HEK293 (cell line): ENCODE measurements around the gene MGA.

Experiments
- CTCF ChIA-PET: fragments of 350-600 bp; formaldehyde crosslinking; extraction: SDS; loops from one replicate; lab custom pipeline; 2021; ENCODE audit warnings: antibody characterized with exemption; lab: Yijun Ruan, JAX
- POLR2A ChIA-PET: fragments of 300-600 bp; formaldehyde crosslinking; extraction: SDS; loops from one replicate; lab custom pipeline; 2020; ENCODE audit warnings: antibody characterized with exemption, inconsistent platforms; lab: Yijun Ruan, JAX
- H3K27ac ChIP-seq: fragments of 200-500 bp; sonication (Bioruptor generic); 2 replicates; pipeline ENCODE4 v1.5.1; 2014; ENCODE audit warnings: low read depth, low read length, control low read depth, inconsistent platforms; ENCODE audit errors: extremely low read depth
- H3K36me3 ChIP-seq, 2 experiments: fragments of 200-500 bp in 1 of 2; sonication (Bioruptor generic) in 1 of 2; 1 replicate in 1 of 2; 2 replicates in 1 of 2; pipeline ENCODE4 v1.5.1; 2014 to 2017; ENCODE audit warnings: inconsistent platforms in 2 of 2, low read length in 2 of 2; ENCODE audit not compliant: control insufficient read depth in 2 of 2, insufficient read depth in 1 of 2
- H3K4me1 ChIP-seq: fragments of 200-500 bp; sonication (Bioruptor generic); 2 replicates; pipeline ENCODE4 v1.5.1; 2014; ENCODE audit warnings: mild to moderate bottlenecking, low read length, inconsistent platforms; ENCODE audit not compliant: control insufficient read depth, insufficient read depth
- H3K4me3 ChIP-seq: 2 replicates; pipeline ENCODE4 v1.5.1; 2011; ENCODE audit warnings: low read depth, mild to moderate bottlenecking, control low read depth, low read length, moderate library complexity
- H3K9me3 ChIP-seq: fragments of 200-500 bp; sonication (Bioruptor generic); 2 replicates; pipeline ENCODE4 v1.5.1; 2014; ENCODE audit warnings: low read depth, low read length, inconsistent platforms; ENCODE audit not compliant: control insufficient read depth, insufficient read depth
- ELK4 ChIP-seq: IDR thresholded peaks from 2 replicates; pipeline ENCODE4 v1.6.1; 2011; ENCODE audit warnings: mild to moderate bottlenecking, low read depth, low read length, borderline replicate concordance
- FEZF1 ChIP-seq: fragments of 450-650 bp; formaldehyde crosslinking; IDR thresholded peaks from 2 replicates; pipeline ENCODE4 v1.5.1; 2016; ENCODE audit warnings: missing biosample characterization, missing genetic modification characterization
- INSM2 ChIP-seq: fragments of 450-650 bp; formaldehyde crosslinking; IDR thresholded peaks from 2 replicates; pipeline ENCODE4 v1.5.1; 2016; ENCODE audit warnings: missing biosample characterization, missing genetic modification characterization
- KLF1 ChIP-seq: fragments of 450-650 bp; formaldehyde crosslinking; IDR thresholded peaks from 2 replicates; pipeline ENCODE4 v1.5.1; 2016; ENCODE audit warnings: missing biosample characterization, missing genetic modification characterization
- KLF8 ChIP-seq: fragments of 450-650 bp; formaldehyde crosslinking; IDR thresholded peaks from 2 replicates; pipeline ENCODE4 v1.5.1; 2016; ENCODE audit warnings: missing biosample characterization, missing genetic modification characterization
- SETDB1 ChIP-seq: IDR thresholded peaks from one replicate; pipeline ENCODE4 v1.6.1; 2017; ENCODE audit warnings: mild to moderate bottlenecking, low read length, moderate library complexity, mixed read lengths; ENCODE audit not compliant: insufficient read length
- SP2 ChIP-seq: fragments of 450-650 bp; formaldehyde crosslinking; IDR thresholded peaks from 2 replicates; pipeline ENCODE4 v1.5.1; 2016; ENCODE audit warnings: missing biosample characterization, missing genetic modification characterization
- YY2 ChIP-seq: fragments of 450-650 bp; formaldehyde crosslinking; IDR thresholded peaks from 2 replicates; pipeline ENCODE4 v1.5.1; 2016; ENCODE audit warnings: missing biosample characterization, missing genetic modification characterization
- ZFP69B ChIP-seq: fragments of 450-650 bp; formaldehyde crosslinking; IDR thresholded peaks from 2 replicates; pipeline ENCODE4 v1.5.1; 2016; ENCODE audit warnings: missing biosample characterization, missing genetic modification characterization
- ZNF140 ChIP-seq: fragments of 450-650 bp; formaldehyde crosslinking; IDR thresholded peaks from 2 replicates; pipeline ENCODE4 v1.5.1; 2016; ENCODE audit warnings: missing biosample characterization, missing genetic modification characterization
- ZNF146 ChIP-seq: fragments of 450-650 bp; formaldehyde crosslinking; IDR thresholded peaks from 2 replicates; pipeline ENCODE4 v1.5.1; 2016; ENCODE audit warnings: missing biosample characterization, missing genetic modification characterization
- ZNF174 ChIP-seq: fragments of 450-650 bp; formaldehyde crosslinking; IDR thresholded peaks from 2 replicates; pipeline ENCODE4 v1.5.0; 2017; ENCODE audit warnings: missing biosample characterization, mild to moderate bottlenecking, missing genetic modification characterization
- ZNF26 ChIP-seq: fragments of 450-650 bp; formaldehyde crosslinking; IDR thresholded peaks from 2 replicates; pipeline ENCODE4 v1.5.1; 2016; ENCODE audit warnings: missing biosample characterization, missing genetic modification characterization
- ZNF510 ChIP-seq: fragments of 450-650 bp; formaldehyde crosslinking; IDR thresholded peaks from 2 replicates; pipeline ENCODE4 v1.5.1; 2018; ENCODE audit warnings: mild to moderate bottlenecking, missing genetic modification characterization, missing biosample characterization; ENCODE audit not compliant: insufficient replicate concordance
- ZNF529 ChIP-seq: fragments of 450-650 bp; formaldehyde crosslinking; IDR thresholded peaks from 2 replicates; pipeline ENCODE4 v1.5.1; 2017; ENCODE audit warnings: missing genetic modification characterization, missing biosample characterization; ENCODE audit not compliant: insufficient replicate concordance
- ZNF558 ChIP-seq: fragments of 450-650 bp; formaldehyde crosslinking; IDR thresholded peaks from 2 replicates; pipeline ENCODE4 v1.5.1; 2016; ENCODE audit warnings: missing biosample characterization, missing genetic modification characterization
- ZNF561 ChIP-seq: fragments of 450-650 bp; IDR thresholded peaks from 2 replicates; pipeline ENCODE4 v1.5.1; 2018; ENCODE audit warnings: missing biosample characterization, missing genetic modification characterization, borderline replicate concordance
- ZNF623 ChIP-seq: fragments of 450-650 bp; formaldehyde crosslinking; IDR thresholded peaks from 2 replicates; pipeline ENCODE4 v1.5.1; 2016; ENCODE audit warnings: missing biosample characterization, missing genetic modification characterization
- ZNF660 ChIP-seq: fragments of 450-650 bp; IDR thresholded peaks from 2 replicates; pipeline ENCODE4 v1.5.1; 2018; ENCODE audit warnings: missing biosample characterization, mild to moderate bottlenecking, missing genetic modification characterization
- ZNF670 ChIP-seq: fragments of 450-650 bp; formaldehyde crosslinking; IDR thresholded peaks from 2 replicates; pipeline ENCODE4 v1.5.1; 2016; ENCODE audit warnings: missing biosample characterization, missing genetic modification characterization, low read depth
- ZNF768 ChIP-seq: fragments of 450-650 bp; formaldehyde crosslinking; IDR thresholded peaks from 2 replicates; pipeline ENCODE4 v1.5.1; 2018; ENCODE audit warnings: missing biosample characterization, mild to moderate bottlenecking, missing genetic modification characterization
- ZNF830 ChIP-seq: fragments of 450-650 bp; IDR thresholded peaks from 2 replicates; pipeline ENCODE4 v1.5.0; 2018; ENCODE audit warnings: missing biosample characterization, missing genetic modification characterization, low read depth, mild to moderate bottlenecking, moderate library complexity
- ZSCAN4 ChIP-seq: fragments of 450-650 bp; formaldehyde crosslinking; IDR thresholded peaks from 2 replicates; pipeline ENCODE4 v1.5.1; 2017; ENCODE audit warnings: missing biosample characterization, missing genetic modification characterization

The MGA gene

GRCh38 chr15:41814534-41814933, 154.3 kb downstream of the MGA start:
- H3K36me3 ChIP-seq = peaks cover 0 to 39% of the 10 kb centered on the region in 2 experiments; a peak in 1 of 3 replicates
- TF ChIP-seq KLF8 (tag by site-specific recombination) = no peak
- no peak for TF ChIP-seq ZFP69B (tag by site-specific recombination)
- ChIA-PET POLR2A (no interaction called here), CTCF (interaction anchor here (0.6 to 6.5 kb wide), 2 partner anchors 22 to 40 kb away, joined by 3 to 100 read pairs; partner anchors contain the start of gene MAPKBP1)
- H3K4me1 ChIP-seq = no peaks in the 10 kb centered on the region
- no peaks in the 10 kb centered on the region for H3K9me3 ChIP-seq
- H3K4me3 ChIP-seq = no peak overlapping the region
- H3K27ac ChIP-seq = no peak overlapping the region

GRCh38 chr15:41816788-41817187, 156.6 kb downstream of the MGA start:
- ChIA-PET POLR2A (no interaction called here), CTCF (interaction anchor here (0.5 to 0.7 kb wide), 2 partner anchors 8 to 32 kb away, joined by 3 read pairs; no protein-coding TSS in a partner anchor)
- peaks cover 0 to 52% of the 10 kb centered on the region in 2 experiments; a peak in 1 of 3 replicates for H3K36me3 ChIP-seq
- no peaks in the 10 kb centered on the region for H3K4me1 ChIP-seq
- no peak overlapping the region for H3K4me3 ChIP-seq
- no peaks in the 10 kb centered on the region for H3K9me3 ChIP-seq
- no peak overlapping the region for H3K27ac ChIP-seq
- TF ChIP-seq INSM2 (tag by site-specific recombination) (no peak), ZNF140 (tag by site-specific recombination) (no peak)

GRCh38 chr15:41817327-41817726, 157.1 kb downstream of the MGA start:
- TF ChIP-seq KLF1 (tag by site-specific recombination) = peak; percentile 86
- no peak for TF ChIP-seq ZNF623 (tag by site-specific recombination)
- no peak for TF ChIP-seq ZNF146 (tag by site-specific recombination)
- no peak for TF ChIP-seq ZNF768 (tag by site-specific recombination)
- Histone ChIP-seq H3K36me3 (peaks cover 0 to 52% of the 10 kb centered on the region in 2 experiments; a peak in 1 of 3 replicates), H3K27ac (no peak overlapping the region), H3K4me1 (no peaks in the 10 kb centered on the region), H3K9me3 (no peaks in the 10 kb centered on the region), H3K4me3 (no peak overlapping the region)
- ChIA-PET CTCF (interaction anchor here (0.5 to 0.9 kb wide), 3 partner anchors 9 to 33 kb away, joined by 3 to 4 read pairs (median 3); no protein-coding TSS in a partner anchor), POLR2A (no interaction called here)

- TF ChIP-seq ZNF558 (tag by site-specific recombination) (no peak), ZNF660 (tag by site-specific recombination) (no peak), YY2 (no peak), ZNF510 (tag by site-specific recombination) (no peak), ELK4 (no peak), FEZF1 (tag by site-specific recombination) (no peak), ZNF174 (tag by site-specific recombination) (no peak), ZNF561 (no peak), ZSCAN4 (no peak), ZNF670 (tag by site-specific recombination) (no peak), SP2 (tag by site-specific recombination) (no peak), ZNF529 (tag by site-specific recombination) (no peak), SETDB1 (no peak), ZNF830 (tag by site-specific recombination) (no peak), ZNF26 (tag by site-specific recombination) (no peak)
- ChIA-PET CTCF (interaction anchor here (0.7 to 0.9 kb wide), 2 partner anchors 10 to 33 kb away, joined by 3 to 4 read pairs; no protein-coding TSS in a partner anchor), POLR2A (no interaction called here)
- H3K27ac ChIP-seq = no peak overlapping the region
- H3K36me3 ChIP-seq = peaks cover 0 to 55% of the 10 kb centered on the region in 2 experiments; a peak in 1 of 3 replicates
- no peaks in the 10 kb centered on the region for H3K4me1 ChIP-seq
- H3K4me3 ChIP-seq = no peak overlapping the region
- H3K9me3 ChIP-seq = no peaks in the 10 kb centered on the region
Observed at GRCh38 chr15:41817781-41818180, 157.6 kb downstream of the MGA start.
